ENCODE results near the gene NRARP.

The NRARP gene

DNA sequence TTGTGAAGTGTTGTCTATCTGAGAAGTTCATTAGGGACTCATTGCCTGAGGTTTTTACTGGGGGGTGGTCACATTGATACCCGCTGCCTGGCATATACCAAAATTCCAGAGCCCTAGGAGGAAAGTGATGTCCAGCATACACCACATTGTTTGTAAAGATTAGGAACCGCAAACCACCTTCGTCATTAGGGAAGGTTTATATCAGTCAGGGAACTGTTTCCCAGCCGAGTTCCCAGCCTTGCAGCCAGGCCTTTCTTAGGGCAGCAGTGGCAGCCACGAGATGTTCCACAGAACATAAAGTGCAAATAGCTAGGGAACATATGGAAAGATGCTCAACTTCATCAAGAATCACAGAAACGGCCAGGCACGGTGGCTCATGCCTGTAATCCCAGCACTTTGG, 40.4 kb upstream of the NRARP start:
- TF ChIP-seq, protein P1, sequence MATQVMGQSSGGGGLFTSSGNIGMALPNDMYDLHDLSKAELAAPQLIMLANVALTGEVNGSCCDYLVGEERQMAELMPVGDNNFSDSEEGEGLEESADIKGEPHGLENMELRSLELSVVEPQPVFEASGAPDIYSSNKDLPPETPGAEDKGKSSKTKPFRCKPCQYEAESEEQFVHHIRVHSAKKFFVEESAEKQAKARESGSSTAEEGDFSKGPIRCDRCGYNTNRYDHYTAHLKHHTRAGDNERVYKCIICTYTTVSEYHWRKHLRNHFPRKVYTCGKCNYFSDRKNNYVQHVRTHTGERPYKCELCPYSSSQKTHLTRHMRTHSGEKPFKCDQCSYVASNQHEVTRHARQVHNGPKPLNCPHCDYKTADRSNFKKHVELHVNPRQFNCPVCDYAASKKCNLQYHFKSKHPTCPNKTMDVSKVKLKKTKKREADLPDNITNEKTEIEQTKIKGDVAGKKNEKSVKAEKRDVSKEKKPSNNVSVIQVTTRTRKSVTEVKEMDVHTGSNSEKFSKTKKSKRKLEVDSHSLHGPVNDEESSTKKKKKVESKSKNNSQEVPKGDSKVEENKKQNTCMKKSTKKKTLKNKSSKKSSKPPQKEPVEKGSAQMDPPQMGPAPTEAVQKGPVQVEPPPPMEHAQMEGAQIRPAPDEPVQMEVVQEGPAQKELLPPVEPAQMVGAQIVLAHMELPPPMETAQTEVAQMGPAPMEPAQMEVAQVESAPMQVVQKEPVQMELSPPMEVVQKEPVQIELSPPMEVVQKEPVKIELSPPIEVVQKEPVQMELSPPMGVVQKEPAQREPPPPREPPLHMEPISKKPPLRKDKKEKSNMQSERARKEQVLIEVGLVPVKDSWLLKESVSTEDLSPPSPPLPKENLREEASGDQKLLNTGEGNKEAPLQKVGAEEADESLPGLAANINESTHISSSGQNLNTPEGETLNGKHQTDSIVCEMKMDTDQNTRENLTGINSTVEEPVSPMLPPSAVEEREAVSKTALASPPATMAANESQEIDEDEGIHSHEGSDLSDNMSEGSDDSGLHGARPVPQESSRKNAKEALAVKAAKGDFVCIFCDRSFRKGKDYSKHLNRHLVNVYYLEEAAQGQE (IDR thresholded peaks at IDR 0.05; ENCODE audit: low read depth) = no peak
- TF ChIP-seq ZBTB7A (IDR thresholded peaks at IDR 0.05; ENCODE audit: low read depth) = no peak
- no peak for TF ChIP-seq FOXM1 (IDR thresholded peaks at IDR 0.05; ENCODE audit: borderline replicate concordance, low read depth)
- no peak for TF ChIP-seq RAD21 (IDR thresholded peaks at IDR 0.05; ENCODE audit: low read depth)
- TF ChIP-seq TCF12 (IDR thresholded peaks at IDR 0.05; ENCODE audit: low read depth) = no peak
- TF ChIP-seq TEAD4 (IDR thresholded peaks at IDR 0.05) = no peak
- TF ChIP-seq NFIC (IDR thresholded peaks at IDR 0.05) = no peak
- TF ChIP-seq TAF1 (IDR thresholded peaks at IDR 0.05; ENCODE audit: low read depth) = no peak
- TF ChIP-seq CEBPB (IDR thresholded peaks at IDR 0.05) = no peak
- no peak for TF ChIP-seq EGR1 (IDR thresholded peaks at IDR 0.05)
- TF ChIP-seq, protein P2, sequence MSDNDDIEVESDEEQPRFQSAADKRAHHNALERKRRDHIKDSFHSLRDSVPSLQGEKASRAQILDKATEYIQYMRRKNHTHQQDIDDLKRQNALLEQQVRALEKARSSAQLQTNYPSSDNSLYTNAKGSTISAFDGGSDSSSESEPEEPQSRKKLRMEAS (IDR thresholded peaks at IDR 0.05) = no peak
- no peak for TF ChIP-seq EP300 (IDR thresholded peaks at IDR 0.05; ENCODE audit: borderline replicate concordance)

DNA sequence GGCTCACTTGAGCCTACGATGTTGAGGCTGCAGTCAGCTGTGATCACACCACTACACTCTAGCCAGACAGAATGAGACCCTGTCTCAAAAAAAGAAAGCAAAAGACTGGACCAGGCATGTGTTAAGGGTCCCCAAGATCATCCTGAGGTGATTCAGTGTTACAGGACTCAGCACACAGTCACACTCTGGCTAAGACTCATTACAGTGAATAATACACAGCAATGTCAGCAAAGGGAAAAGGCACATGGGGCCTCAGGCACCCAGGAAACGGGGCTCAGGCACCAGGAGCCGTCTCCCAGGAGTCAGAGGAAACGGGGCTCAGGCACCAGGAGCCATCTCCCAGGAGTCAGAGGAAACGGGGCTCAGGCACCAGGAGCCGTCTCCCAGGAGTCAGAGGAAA, 39.2 kb upstream of the NRARP start:
- TF ChIP-seq TCF12 (IDR thresholded peaks at IDR 0.05; ENCODE audit: low read depth) = no peak
- no peak for TF ChIP-seq EP300 (IDR thresholded peaks at IDR 0.05; ENCODE audit: borderline replicate concordance)
- TF ChIP-seq CEBPB (IDR thresholded peaks at IDR 0.05) = no peak
- TF ChIP-seq, protein P3, sequence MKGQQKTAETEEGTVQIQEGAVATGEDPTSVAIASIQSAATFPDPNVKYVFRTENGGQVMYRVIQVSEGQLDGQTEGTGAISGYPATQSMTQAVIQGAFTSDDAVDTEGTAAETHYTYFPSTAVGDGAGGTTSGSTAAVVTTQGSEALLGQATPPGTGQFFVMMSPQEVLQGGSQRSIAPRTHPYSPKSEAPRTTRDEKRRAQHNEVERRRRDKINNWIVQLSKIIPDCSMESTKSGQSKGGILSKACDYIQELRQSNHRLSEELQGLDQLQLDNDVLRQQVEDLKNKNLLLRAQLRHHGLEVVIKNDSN (IDR thresholded peaks at IDR 0.05) = no peak
- no peak for TF ChIP-seq NFIC (IDR thresholded peaks at IDR 0.05)
- TF ChIP-seq, protein P2 (IDR thresholded peaks at IDR 0.05) = no peak
- TF ChIP-seq ZBTB7A (IDR thresholded peaks at IDR 0.05; ENCODE audit: low read depth) = no peak
- no peak for TF ChIP-seq FOXM1 (IDR thresholded peaks at IDR 0.05; ENCODE audit: borderline replicate concordance, low read depth)

DNA sequence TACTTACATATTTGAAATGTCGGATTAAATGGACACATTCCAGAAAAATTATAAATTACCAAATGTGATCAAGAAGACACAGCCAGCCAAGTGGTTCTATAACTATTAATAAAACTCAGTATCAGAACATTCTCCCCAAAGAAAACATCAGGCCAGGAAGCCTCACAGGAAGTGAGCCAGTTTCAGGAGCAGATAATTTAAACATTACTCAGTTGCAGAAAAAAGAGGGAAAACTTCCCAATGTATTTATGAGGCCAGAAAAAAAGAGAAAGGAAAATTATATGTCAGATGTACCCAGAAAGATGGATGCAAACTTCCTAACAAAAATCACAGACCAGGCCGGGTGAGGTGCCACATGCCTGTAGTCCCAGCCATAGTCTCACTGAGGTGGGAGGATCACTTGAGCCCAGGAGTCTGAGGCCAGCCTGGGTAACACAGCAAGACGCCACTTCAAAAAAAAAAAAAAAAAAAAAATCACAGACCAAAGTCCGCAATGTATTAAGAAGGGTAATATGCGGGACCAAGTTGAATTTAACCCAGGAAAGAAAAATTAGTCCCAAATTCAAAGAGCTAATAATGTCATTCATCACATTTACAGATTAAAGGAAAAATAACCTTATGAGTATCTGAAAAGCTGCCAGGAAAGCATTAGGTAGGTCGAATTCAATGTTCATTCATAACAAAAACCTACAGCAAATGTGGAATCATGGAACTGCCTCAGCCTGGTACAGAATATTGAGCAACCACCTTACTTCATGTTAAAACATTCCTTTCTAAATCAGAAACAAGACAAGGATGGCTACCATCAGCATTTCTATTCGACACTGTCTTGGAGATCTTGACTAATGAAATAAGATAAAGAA, 37.2 kb upstream of the NRARP start:
- TF ChIP-seq CREB1 (IDR thresholded peaks at IDR 0.05; ENCODE audit: low read depth) = no peak
- no peak for TF ChIP-seq CEBPB (IDR thresholded peaks at IDR 0.05)
- no peak for TF ChIP-seq EGR1 (IDR thresholded peaks at IDR 0.05)
- TF ChIP-seq EP300 (IDR thresholded peaks at IDR 0.05; ENCODE audit: borderline replicate concordance) = no peak
- no peak for TF ChIP-seq RAD21 (IDR thresholded peaks at IDR 0.05; ENCODE audit: low read depth)
- no peak for TF ChIP-seq FOXM1 (IDR thresholded peaks at IDR 0.05; ENCODE audit: borderline replicate concordance, low read depth)
- TF ChIP-seq NFIC (IDR thresholded peaks at IDR 0.05) = no peak
- TF ChIP-seq, protein P2 (IDR thresholded peaks at IDR 0.05) = no peak
- no peak for TF ChIP-seq TCF12 (IDR thresholded peaks at IDR 0.05; ENCODE audit: low read depth)
- TF ChIP-seq, protein P1 (IDR thresholded peaks at IDR 0.05; ENCODE audit: low read depth) = no peak
- TF ChIP-seq TEAD4 (IDR thresholded peaks at IDR 0.05) = no peak
- no peak for TF ChIP-seq ZBTB7A (IDR thresholded peaks at IDR 0.05; ENCODE audit: low read depth)
- TF ChIP-seq YY1 (IDR thresholded peaks at IDR 0.05; ENCODE audit: low read depth) = no peak

DNA sequence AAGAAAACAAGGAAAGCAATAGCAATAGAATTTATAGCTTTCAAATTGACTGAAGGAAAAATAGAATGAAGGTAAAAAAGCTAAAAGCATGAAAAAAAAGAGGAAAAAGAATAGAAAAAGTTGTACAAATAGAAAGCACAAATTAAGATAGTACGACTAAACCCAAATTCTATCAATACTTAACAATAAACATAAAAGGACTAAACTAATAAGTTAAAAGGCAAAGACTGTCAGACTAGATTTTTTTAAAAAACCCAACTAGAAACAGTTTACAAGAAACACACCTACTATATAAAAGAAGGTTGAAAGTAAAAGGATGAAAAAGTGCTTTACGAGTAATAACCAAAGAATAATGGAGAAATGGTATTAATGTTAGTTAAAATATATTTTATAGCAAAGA, 34.7 kb upstream of the NRARP start:
- TF ChIP-seq YY1 (IDR thresholded peaks at IDR 0.05; ENCODE audit: low read depth) (no peak), CREB1 (IDR thresholded peaks at IDR 0.05; ENCODE audit: low read depth) (no peak), ZBTB7A (IDR thresholded peaks at IDR 0.05; ENCODE audit: low read depth) (no peak), TCF12 (IDR thresholded peaks at IDR 0.05; ENCODE audit: low read depth) (no peak), TAF1 (IDR thresholded peaks at IDR 0.05; ENCODE audit: low read depth) (no peak), FOXM1 (IDR thresholded peaks at IDR 0.05; ENCODE audit: borderline replicate concordance, low read depth) (no peak), RAD21 (IDR thresholded peaks at IDR 0.05; ENCODE audit: low read depth) (no peak), EP300 (IDR thresholded peaks at IDR 0.05; ENCODE audit: borderline replicate concordance) (no peak), CEBPB (IDR thresholded peaks at IDR 0.05) (no peak), TEAD4 (IDR thresholded peaks at IDR 0.05) (no peak)
- TF ChIP-seq, protein P3 (IDR thresholded peaks at IDR 0.05) = no peak

DNA sequence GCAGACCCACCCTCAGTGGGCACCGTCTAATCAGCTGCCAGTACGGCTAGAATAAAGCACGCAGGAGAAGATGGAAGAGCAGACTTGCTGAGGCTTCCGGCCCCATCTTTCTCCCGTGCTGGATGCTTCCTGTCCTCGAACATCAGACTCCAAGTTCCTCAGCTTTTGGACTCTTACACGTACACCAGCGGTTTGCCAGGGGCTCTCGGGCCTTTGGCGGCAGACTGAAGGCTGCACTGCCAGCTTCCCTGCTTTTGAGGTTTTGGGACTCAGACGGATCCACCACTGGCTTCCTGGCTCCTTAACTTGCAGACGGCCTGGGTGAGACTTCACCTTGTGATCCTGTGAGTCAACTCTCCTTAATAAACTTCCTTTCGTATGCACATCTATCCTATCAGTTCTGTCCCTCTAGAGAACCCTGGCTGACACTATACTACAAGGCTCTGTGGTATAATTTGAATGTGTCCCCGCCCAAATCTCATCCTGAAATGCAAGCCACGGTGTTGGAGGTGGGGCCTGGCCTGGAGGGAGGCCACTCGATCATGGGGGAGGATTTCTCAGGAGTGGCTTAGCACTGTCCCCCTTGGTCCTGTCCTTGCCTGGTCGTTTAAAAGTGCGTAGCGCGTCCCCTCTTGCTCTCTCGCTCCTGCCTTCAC, 31.1 kb upstream of the NRARP start:
- TF ChIP-seq, protein P2 (IDR thresholded peaks at IDR 0.05) = no peak
- TF ChIP-seq NFIC (IDR thresholded peaks at IDR 0.05) (no peak), TEAD4 (IDR thresholded peaks at IDR 0.05) (no peak), ZBTB7A (IDR thresholded peaks at IDR 0.05; ENCODE audit: low read depth) (no peak), EGR1 (IDR thresholded peaks at IDR 0.05) (no peak), EP300 (IDR thresholded peaks at IDR 0.05; ENCODE audit: borderline replicate concordance) (no peak), YY1 (IDR thresholded peaks at IDR 0.05; ENCODE audit: low read depth) (no peak), RAD21 (IDR thresholded peaks at IDR 0.05; ENCODE audit: low read depth) (no peak), TCF12 (IDR thresholded peaks at IDR 0.05; ENCODE audit: low read depth) (no peak), TAF1 (IDR thresholded peaks at IDR 0.05; ENCODE audit: low read depth) (no peak), CEBPB (IDR thresholded peaks at IDR 0.05) (no peak), CREB1 (IDR thresholded peaks at IDR 0.05; ENCODE audit: low read depth) (no peak), FOXM1 (IDR thresholded peaks at IDR 0.05; ENCODE audit: borderline replicate concordance, low read depth) (no peak)
- TF ChIP-seq, protein P3 (IDR thresholded peaks at IDR 0.05) = no peak
- TF ChIP-seq, protein P1 (IDR thresholded peaks at IDR 0.05; ENCODE audit: low read depth) = no peak
